Measurements from ENCODE around the gene ARHGEF39. TPM values are rescaled to one million over a fixed set of nuclear protein-coding genes. Genes with fewer than 3 reads are reported as not detected.

The ARHGEF39 gene
- total RNA-seq, 1 donor from 2014 or later: 10.4 TPM

DNA sequence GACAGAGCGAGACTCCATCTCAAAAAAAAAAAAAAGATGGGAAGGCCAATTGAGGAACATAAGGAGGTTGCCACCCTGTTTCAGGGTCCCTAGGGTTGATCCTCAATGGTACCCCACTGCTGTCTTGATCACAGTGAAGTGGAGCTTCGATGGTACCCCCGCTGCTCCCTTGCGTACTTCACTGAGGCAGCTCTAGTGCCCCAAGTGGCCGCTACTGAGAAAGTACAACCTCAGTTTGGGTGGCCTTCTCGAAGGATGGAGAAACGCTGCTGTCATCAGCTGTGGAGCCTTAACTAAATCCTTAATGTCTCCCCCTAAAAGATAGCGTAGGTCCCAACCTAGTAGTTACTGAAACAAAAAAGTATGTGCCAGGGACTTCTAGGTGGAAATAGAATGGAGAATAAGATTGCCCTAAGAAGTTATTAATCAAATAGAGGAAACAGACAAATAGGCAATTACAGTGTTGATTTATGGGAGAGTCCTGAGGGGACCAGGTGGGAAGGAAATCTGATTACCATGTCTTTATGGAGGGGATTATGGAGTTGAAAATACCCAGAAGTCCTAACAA, 53.7 kb downstream of the ARHGEF39 start:
- TF ChIP-seq, protein P1, sequence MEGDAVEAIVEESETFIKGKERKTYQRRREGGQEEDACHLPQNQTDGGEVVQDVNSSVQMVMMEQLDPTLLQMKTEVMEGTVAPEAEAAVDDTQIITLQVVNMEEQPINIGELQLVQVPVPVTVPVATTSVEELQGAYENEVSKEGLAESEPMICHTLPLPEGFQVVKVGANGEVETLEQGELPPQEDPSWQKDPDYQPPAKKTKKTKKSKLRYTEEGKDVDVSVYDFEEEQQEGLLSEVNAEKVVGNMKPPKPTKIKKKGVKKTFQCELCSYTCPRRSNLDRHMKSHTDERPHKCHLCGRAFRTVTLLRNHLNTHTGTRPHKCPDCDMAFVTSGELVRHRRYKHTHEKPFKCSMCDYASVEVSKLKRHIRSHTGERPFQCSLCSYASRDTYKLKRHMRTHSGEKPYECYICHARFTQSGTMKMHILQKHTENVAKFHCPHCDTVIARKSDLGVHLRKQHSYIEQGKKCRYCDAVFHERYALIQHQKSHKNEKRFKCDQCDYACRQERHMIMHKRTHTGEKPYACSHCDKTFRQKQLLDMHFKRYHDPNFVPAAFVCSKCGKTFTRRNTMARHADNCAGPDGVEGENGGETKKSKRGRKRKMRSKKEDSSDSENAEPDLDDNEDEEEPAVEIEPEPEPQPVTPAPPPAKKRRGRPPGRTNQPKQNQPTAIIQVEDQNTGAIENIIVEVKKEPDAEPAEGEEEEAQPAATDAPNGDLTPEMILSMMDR (IDR thresholded peaks at IDR 0.05; ENCODE audit: unreplicated experiment): peak; percentile 71
- H3K4me3 Mint-ChIP-seq (ENCODE audit: low read depth): no peak overlapping the region
- no peak overlapping the region for H3K27ac Mint-ChIP-seq
- H3K9me3 Mint-ChIP-seq (ENCODE audit: low read depth): no peaks in the 10 kb centered on the region
- H3K27me3 Mint-ChIP-seq: peaks cover 36% of the 10 kb centered on the region
- peaks cover 7% of the 10 kb centered on the region for H3K36me3 Mint-ChIP-seq (ENCODE audit: insufficient read depth)
- H3K4me1 Mint-ChIP-seq (ENCODE audit: low read depth): peaks cover 6% of the 10 kb centered on the region
- DNase-seq (ENCODE audit: low spot score, unreplicated experiment): no peak

DNA sequence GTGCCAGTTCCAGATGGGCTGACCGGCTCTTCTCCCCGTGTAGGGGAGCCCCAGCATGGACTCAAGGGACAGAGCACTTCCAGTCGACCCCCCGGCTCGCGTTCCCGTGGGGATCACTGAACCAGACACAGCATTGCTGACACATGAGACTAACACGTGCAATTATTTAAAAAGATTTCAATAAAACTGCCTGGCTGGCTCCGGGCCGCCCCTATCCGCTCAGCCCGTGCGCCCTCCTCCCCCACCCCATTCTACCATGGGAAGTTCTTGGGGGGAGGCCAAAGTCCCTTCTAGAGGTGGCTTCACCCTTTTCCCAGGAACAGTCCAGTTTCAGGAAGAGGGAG, 55.2 kb downstream of the ARHGEF39 start:
- peaks cover 22% of the 10 kb centered on the region for H3K27me3 Mint-ChIP-seq
- no peak for DNase-seq (ENCODE audit: low spot score, unreplicated experiment)
- peaks cover 9% of the 10 kb centered on the region for H3K4me1 Mint-ChIP-seq (ENCODE audit: low read depth)
- TF ChIP-seq, protein P1 (IDR thresholded peaks at IDR 0.05; ENCODE audit: unreplicated experiment): no peak
- no peaks in the 10 kb centered on the region for H3K9me3 Mint-ChIP-seq (ENCODE audit: low read depth)
- peaks cover 7% of the 10 kb centered on the region for H3K36me3 Mint-ChIP-seq (ENCODE audit: insufficient read depth)
- H3K4me3 Mint-ChIP-seq (ENCODE audit: low read depth): no peak overlapping the region
- no peak overlapping the region for H3K27ac Mint-ChIP-seq

Small RNA genes lying within 50 kb of the gene (microRNA-seq; reads per million reads assigned to microRNA genes)
- gene MIR6852 (ENCODE audit: borderline number of aligned reads, unreplicated experiment): 2.4 reads per million

Other genes starting within 250 kb of the ARHGEF39 start
- 17.9 and 20.8 TPM in 2 replicates for gene RUSC2, start 175.1 kb downstream of the ARHGEF39 start, total RNA-seq
- 62.3 and 63.2 TPM in 2 replicates for gene TESK1, start 59.9 kb downstream of the ARHGEF39 start, total RNA-seq
- gene CD72, start 46.8 kb downstream of the ARHGEF39 start, total RNA-seq: 3.1 and 4.2 TPM in 2 replicates
- not detected in 2 replicates for gene SIT1, start 14.3 kb downstream of the ARHGEF39 start, total RNA-seq
- 15,251 and 16,487 TPM in 2 replicates for gene RMRP, start 7.2 kb downstream of the ARHGEF39 start, total RNA-seq
- 17.2 and 18.8 TPM in 2 replicates for gene CCDC107, start 6.9 kb downstream of the ARHGEF39 start, total RNA-seq
- 0.31 and 0.49 TPM in 2 replicates for gene CA9, start 8.7 kb upstream of the ARHGEF39 start, total RNA-seq
- 24.3 and 32.4 TPM in 2 replicates for gene TPM2, start 24.7 kb upstream of the ARHGEF39 start, total RNA-seq
- 136 and 141 TPM in 2 replicates for gene TLN1, start 67.0 kb upstream of the ARHGEF39 start, total RNA-seq
- gene CREB3, start 67.5 kb upstream of the ARHGEF39 start, total RNA-seq: 31.5 and 33.2 TPM in 2 replicates
- gene GBA2, start 84.0 kb upstream of the ARHGEF39 start, total RNA-seq: 130 and 138 TPM in 2 replicates
- gene RGP1, start 84.1 kb upstream of the ARHGEF39 start, total RNA-seq: 37.8 and 40.0 TPM in 2 replicates
- gene MSMP, start 89.1 kb upstream of the ARHGEF39 start, total RNA-seq: not detected in 2 replicates
- gene NPR2, start 126.4 kb upstream of the ARHGEF39 start, total RNA-seq: 17.0 and 23.4 TPM in 2 replicates
- 2.9 and 3.2 TPM in 2 replicates for gene SPAG8, start 147.1 kb upstream of the ARHGEF39 start, total RNA-seq
- 37.7 and 41.5 TPM in 2 replicates for gene HINT2, start 149.8 kb upstream of the ARHGEF39 start, total RNA-seq
- gene FAM221B, start 163.5 kb upstream of the ARHGEF39 start, total RNA-seq: not detected in 2 replicates
- 24.1 and 25.4 TPM in 2 replicates for gene TMEM8B, start 164.0 kb upstream of the ARHGEF39 start, total RNA-seq
- gene OR13J1, start 205.2 kb upstream of the ARHGEF39 start, total RNA-seq: not detected in 2 replicates
- gene HRCT1, start 241.0 kb upstream of the ARHGEF39 start, total RNA-seq: not detected in 2 replicates
- gene SPAAR, start 244.3 kb upstream of the ARHGEF39 start, total RNA-seq: not detected in 2 replicates